Raji (cell line): Measurements from ENCODE around the gene LRRC4C.

Experiments
- POLR2A ChIP-seq: IDR thresholded peaks from 2 replicates; pipeline ENCODE4 v1.6.1; 2011; ENCODE audit warnings: low read depth, low read length, control low read depth; ENCODE audit not compliant: insufficient read depth

Gene LRRC4C

DNA sequence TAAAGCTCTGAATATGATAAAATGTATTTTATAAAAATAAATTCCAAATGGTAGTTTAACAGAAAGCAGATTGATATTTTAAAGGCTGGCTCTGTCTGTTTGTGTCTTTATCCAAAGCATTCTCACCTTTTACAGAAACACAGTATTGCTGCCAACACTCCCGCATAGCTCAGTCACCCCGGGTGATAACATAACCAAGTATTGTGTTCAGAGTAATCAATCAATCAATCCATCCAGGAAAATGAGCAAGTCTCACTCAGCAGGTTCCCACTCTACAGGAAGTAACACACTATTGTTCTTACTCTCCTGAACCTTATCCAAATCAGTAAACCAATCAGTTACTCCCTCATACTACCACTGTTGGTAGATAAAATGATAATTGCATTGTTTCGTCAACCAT, 203.4 kb downstream of the LRRC4C start:
- no peak for TF ChIP-seq POLR2A

DNA sequence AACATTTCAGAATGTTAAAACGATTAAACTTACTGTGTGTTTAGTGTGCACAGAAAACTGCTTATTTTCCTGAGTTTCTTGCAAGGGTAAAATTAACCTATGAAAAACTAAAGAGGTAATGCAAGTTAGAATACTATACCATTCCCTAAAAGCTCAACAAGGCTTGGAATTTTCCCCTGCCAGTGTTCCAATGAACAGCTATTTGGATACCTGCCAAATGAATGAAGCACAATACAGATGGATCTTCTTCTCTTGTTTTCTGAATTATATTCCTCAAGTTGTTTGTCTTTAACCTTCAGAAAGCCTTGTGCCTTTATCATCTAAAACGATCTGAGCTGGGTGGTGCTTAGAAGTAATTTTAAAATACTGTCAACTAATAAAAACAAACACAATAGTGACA, 204.5 kb downstream of the LRRC4C start:
- TF ChIP-seq POLR2A, result no peak

DNA sequence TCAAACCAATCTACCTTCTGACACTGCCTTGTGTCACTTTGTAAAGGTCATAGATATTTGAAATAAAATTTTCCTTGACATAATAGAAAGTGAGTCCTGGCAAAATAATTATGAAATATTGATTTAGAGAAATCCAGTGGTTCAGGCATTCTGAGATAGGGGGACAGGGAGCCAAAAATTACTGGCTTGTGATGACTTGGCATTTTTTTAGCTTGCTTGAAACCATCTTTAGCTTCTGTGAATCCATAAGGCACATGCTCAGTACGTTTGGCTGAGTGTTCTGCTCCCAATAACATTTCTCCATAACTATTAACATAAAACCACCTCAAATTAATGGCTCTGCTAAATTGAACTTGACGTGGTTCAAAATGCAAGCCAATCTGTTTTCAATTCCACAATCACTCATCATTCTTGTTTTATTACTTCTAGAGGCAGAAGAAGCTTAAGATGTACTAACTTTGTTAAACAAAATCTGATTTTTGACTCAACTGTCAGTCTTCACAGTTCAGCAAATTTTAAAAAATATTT, 209.0 kb downstream of the LRRC4C start:
- TF ChIP-seq POLR2A, result no peak

DNA sequence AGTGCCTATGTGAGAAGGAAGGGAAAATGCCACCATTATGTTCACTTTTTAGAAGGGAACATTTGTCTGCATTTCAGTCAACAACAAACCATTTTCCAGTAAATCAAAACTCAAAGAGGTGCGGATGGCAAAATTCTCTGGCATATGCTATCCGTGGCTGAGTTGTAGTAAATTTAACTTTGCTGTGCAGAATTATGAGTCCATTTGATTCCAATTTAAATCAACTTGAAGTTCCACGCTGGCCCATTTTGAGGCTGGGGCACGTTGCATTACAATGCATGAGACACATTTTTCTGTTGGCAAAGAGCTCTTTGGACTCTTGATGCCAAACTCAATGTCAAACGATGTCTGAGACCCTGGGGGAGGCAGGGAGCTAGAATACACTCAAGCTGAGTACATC, 211.8 kb downstream of the LRRC4C start:
- TF ChIP-seq POLR2A, result no peak

DNA sequence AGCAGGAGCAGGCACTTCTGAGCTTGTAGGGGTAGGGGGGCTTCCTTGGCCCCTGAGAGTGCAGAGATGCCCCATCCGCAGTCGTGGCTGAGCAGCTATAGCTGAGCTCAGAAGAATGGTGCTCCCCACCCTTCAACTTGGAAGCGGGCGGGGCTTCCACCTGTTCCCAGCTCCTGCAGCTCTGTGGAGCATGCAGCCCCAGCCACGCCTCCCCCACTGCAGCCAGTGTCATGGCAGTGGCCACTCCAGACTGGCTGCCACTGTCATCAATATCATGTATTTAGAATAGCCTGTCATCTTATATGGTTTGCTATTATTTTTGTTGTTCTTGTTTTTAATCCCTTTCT, 213.1 kb downstream of the LRRC4C start:
- TF ChIP-seq POLR2A, result no peak

DNA sequence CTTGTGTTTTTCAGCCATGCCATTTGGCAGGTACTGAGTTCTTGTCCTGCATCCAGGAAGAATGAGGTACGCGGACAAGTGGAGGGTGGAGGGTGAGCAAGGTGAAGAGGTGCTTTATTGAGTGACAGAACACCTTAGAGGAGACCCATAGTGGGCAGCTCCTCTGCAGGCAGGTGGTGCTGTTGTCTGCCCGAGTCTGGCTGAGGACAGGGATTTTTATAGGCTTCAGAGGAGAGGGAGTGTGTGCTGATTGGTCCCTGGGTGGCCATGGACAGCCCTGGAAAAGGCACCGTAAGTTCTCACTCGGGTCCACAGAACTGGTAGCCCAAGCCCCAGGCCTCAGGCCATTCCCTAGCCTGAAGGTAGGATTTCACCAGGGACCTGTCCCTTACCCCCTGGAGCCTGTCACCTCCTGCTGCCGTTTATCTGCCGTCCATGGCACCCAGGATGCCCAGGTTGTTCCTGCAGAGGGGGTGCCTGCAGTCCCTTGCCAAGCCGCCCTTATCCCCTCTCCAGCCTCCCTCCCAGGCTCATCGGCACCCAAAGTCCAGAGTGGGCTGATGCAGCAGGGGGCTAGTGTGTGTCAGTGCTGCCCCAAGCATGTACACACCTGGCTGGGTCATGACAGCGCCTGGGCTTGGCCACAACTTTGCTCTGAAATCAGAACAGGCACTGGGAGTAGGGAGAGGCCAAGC, 213.6 kb downstream of the LRRC4C start:
- TF ChIP-seq POLR2A, result no peak

DNA sequence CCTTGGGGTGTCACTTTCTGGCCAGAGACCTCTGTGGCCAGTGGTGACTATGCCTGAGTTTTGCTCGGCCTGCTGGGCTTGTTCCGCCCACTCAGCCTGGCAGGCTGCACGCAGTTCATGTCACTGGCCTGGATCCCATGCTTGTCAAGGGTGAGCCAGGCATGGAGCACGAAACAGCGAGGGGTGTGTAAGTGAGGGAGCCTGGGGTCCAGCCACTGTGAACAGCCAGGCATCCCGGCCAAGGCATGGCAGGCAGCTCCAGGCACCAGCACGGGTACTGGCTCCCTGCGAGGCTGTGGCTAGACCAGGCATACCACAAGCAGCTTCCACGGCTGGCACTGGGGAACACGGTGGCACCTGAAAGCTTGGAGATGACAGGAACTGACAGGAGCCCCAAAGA, 214.3 kb downstream of the LRRC4C start:
- TF ChIP-seq POLR2A, result no peak

DNA sequence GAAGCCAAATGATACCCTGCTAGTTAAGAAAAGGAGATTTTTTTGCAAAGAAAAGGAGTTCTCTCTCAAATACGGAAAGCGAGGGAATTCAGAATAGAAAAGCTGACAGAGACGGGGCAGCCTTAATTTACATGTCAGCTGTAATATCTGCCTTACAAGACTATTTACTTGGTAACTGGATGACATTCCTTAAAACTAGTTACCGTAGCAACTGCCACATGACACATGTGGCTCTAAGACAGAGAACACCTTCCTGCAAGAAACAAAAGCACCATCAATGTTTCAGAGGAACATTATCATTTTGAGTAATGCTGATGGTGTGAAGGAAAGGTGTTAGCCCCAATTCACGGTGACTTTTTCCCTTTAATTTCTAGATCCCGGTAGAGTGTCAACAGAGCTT, 222.1 kb downstream of the LRRC4C start:
- TF ChIP-seq POLR2A, result no peak

DNA sequence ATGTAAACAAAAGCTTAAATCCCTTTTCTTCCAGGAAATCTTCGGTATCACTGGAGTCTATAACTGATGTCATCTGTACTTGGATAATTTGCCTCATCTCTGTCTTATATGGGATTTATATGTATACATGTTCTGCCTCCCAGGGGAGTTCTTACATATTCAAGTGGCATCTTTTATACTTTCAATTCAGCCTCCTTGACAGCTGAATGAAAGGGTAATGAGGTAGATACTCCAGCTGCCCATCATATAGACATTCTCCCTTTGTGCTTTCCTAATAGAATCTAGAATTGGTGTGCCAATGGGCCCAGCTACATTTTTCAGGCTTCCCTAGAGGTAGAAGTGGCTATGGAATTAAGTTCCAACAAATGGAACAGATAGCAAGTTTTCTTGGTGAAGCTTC, 223.8 kb downstream of the LRRC4C start:
- TF ChIP-seq POLR2A, result no peak

DNA sequence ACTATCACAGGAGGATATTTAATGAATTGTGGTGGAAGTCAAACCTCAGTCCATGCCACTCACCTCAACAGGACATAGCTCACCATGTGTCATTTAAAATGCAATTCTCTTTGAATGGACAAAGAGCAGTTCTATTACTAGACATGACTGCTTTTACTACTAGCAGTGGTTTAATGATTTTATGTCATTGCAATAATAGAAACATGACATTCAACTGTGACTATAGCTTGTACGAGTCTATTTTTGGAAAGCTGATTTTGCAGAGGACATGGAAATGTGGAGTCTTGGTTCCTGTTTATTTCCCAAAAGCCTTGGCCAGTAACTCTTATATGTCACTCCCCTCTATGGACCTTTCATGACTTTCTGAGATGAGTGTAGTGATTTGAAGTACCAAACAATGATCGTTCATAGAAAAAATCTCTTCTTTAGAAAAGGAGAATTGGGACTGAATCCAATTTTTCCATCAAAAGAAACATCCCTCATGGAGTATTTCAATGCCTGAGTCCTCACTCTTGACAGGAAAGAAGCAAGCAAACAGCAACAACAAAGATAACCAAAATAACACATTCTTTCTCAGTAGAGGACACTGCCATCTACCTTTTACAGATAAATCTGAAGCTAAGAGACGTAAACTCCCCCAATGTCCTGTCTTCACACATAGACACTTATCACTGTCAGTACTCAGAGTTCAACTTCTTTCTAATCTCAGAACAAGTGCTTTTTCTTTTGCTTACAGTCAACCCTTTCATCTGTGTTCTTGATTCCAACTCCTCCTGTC, 233.4 kb downstream of the LRRC4C start:
- TF ChIP-seq POLR2A, result no peak

DNA sequence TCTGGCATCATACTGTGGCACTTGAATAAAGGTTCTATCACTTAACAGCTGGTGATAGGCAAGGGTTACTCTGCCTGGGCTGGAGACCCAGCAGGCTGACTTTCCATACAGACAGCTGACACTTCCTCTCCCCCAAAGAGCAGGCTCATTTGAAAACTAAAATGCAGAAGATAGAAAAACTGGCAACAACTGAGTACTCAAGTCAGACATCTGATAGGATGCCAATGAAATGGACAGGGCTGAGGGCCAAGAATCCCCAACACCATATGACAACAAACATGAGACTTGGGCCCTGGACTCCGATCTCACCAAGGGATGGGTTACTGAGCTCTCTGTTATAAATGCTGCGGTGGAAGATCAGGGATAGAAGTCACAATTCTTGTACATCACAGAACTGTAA, 237.2 kb downstream of the LRRC4C start:
- no peak for TF ChIP-seq POLR2A

GRCh38 chr11:41206388-41206787, 253.1 kb downstream of the LRRC4C start:
- TF ChIP-seq POLR2A, result no peak

DNA sequence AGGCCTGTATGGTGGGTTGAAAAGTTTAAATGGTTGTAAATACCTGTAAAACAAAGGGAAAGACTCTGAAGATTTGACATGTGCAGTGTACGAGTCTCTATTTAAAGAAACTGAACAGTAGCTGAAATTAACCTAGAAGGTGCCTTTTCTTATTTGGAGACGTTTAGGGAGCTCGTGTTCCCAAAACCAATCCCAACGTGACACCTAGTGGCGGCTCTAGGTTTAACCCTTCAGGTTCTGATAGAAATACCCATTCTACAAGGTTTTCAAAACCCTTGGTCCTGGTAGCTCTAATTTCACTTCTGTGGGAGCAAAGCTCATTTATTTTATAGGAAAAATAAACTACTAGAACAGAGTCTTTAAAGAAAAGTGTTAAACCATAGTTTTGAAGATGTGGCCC, 258.3 kb downstream of the LRRC4C start:
- TF ChIP-seq POLR2A, result no peak

DNA sequence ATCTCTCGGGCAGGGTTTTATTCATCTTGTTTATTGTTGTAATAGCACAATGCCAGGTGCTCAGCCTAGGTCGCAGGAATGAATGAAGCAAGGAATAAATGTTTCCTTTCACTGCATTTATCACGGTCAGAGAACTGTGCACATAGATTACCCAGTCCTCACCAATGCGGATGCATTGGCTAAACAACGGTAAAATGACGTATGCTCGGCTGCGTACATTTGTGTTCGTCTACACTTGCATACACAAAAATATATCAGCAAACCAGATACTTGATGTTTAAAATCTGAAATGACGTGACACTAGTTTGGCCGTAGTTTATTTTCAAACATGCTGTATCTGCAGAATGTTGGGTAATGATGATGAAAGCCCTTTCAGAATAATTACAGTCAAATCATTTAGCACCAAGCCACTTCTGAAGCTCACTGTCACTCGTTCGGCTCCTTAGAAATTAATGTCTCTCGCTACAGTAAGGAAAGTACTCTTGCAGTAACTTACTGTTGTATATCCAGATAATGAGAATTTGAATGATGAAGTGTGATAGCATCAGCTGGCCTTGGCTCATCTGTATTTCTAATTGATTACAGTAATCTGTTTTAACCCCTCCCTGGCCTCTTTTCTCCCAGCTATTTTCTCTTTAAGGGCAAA, 268.9 kb downstream of the LRRC4C start:
- TF ChIP-seq POLR2A, result no peak

DNA sequence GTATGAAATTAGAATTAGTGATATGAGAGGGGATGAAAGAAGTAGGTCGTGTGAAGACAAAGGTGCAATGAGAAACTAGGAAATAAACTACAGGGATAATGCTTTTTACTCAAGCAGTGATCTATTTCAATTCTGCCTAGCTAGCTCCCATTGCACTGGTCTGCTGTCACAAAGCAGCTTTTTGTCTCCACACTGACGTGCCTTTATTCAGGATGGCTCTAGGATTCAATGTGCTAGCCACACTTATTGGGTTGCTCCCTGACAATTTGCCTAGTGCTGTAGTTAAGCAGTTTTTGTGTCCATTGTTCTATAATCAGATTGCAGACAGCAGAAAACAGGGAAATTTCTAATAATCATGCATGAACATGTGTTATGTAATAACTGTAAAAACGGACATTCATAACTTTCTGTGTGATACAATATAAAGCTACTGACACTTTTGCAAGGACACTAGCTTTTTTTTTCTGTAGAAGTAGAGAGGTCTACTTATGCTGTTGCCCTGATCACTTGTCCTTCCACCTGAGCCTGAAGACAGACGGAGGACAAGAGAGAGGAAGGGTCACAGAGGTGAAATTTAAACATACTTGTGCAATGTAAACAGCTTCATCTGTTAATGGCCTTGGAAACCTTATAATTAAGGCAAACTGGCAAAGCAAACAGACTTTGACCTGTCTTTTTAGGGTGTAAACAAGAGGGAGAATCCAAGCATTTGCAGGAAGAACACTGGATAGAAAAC, 269.6 kb downstream of the LRRC4C start:
- TF ChIP-seq POLR2A, result no peak
